A549 treated with GW870086 at 1 μM for 4 hours (cell line): Measurements from ENCODE around the gene PRPF18. TPM values are rescaled to one million over a fixed set of nuclear protein-coding genes. Genes with fewer than 3 reads are reported as not detected.

Experiments
- total RNA-seq: library from RNA; stranded (reverse); fragments of 200-300 nt; extraction: Qiagen RNA extraction; gene quantifications from 5 replicates; pipeline ENCODE4 v1.2.3, GENCODE V29; 2022; ENCODE audit warnings: low read depth

The PRPF18 gene, protein sequence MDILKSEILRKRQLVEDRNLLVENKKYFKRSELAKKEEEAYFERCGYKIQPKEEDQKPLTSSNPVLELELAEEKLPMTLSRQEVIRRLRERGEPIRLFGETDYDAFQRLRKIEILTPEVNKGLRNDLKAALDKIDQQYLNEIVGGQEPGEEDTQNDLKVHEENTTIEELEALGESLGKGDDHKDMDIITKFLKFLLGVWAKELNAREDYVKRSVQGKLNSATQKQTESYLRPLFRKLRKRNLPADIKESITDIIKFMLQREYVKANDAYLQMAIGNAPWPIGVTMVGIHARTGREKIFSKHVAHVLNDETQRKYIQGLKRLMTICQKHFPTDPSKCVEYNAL
- total RNA-seq = 18.8 to 24.8 TPM (median 20.2 TPM) in 5 replicates

DNA sequence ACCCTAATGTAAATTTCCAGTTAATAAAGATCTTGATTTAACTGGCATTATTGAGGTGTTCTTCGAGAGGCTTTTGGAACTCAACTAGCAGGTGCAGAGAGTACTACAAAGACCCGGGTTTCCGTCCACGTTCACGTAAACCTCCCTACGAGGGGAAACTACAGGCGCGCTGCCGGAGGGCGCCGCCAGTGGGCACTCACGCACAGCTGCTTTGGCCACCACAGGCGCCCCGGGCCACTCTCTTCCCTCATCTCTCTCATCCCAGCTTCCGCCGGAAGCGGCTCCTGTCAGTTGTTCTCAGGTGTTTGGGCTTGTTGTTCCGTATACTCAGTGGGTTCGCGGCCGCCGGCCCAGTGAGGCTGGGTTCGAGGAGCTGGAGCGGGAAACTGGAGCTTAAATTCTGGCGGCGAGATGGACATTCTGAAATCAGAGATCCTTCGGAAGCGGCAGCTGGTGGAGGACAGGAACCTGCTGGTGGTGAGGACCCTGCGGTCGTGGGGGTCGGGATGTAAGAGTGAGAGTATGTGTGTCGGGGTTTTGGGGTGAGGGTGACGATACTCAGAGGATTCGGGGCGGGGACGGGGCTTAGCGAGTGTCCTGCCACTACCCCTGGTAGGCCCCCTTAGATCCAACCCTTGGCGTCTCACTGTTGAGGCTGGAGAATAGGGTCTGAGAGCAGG, at the start of gene PRPF18:
TSS of gene PRPF18 (plus strand) at position 290 of the 680 bp plus-strand sequence. CDS start at position 412, 122 bp downstream.

Other genes with a start within 250 kb of the PRPF18 start
- gene SEPHS1, start 238.7 kb upstream of the PRPF18 start, total RNA-seq = 57.0 to 70.5 TPM (median 66.0 TPM) in 5 replicates
- 8.1 to 11.0 TPM (median 9.3 TPM) in 5 replicates for gene BEND7, start 58.0 kb upstream of the PRPF18 start, total RNA-seq